IMR-90 (cell line): ENCODE measurements around the gene TCF12. TPM values are rescaled to one million over a fixed set of nuclear protein-coding genes. Genes with fewer than 3 reads are reported as not detected.
A peak's percentile ranks its signal among the peaks of the same experiment; 100 is the strongest.

ENCODE experiments used
- ATAC-seq: fragments of 200-7000 bp; cut with Tn5 transposase; 2 replicates; pipeline ENCODE4 v1.9.1; 2020; ENCODE audit warnings: low read depth, mild to moderate bottlenecking, moderate library complexity
- BruUV-seq: library from RNA; stranded (reverse); fragments of 400-500 nt; replicated peaks from 2 replicates; lab custom pipeline; 2021; lab: Mats Ljungman, UMichigan
- CTCF ChIA-PET: fragments of 300-600 bp; formaldehyde crosslinking; extraction: SDS; loops from one replicate; lab custom pipeline; 2021; ENCODE audit warnings: antibody characterized with exemption; lab: Yijun Ruan, JAX
- POLR2A ChIA-PET: fragments of 300-600 bp; sonication (Branson Sonifier 250); formaldehyde crosslinking; loops from one replicate; lab custom pipeline; 2022; ENCODE audit warnings: antibody characterized with exemption; ENCODE audit not compliant: unreplicated experiment; lab: Charles Lee
- DNase-seq: peaks from one replicate; pipeline ENCODE4 v3.0.0; 2013
- H2AFZ ChIP-seq: replicated peaks from 2 replicates; pipeline ENCODE3; 2013; ENCODE audit warnings: low read length, mild to moderate bottlenecking; ENCODE audit not compliant: poor library complexity
- H2AK5ac ChIP-seq: 2 replicates; pipeline ENCODE4 v1.6.1; 2013; ENCODE audit warnings: low read depth, low read length, inconsistent platforms
- H2AK9ac ChIP-seq: replicated peaks from 2 replicates; pipeline ENCODE3; 2013; ENCODE audit warnings: mild to moderate bottlenecking, low read depth, low read length, moderate library complexity; ENCODE audit not compliant: poor library complexity
- H2BK120ac ChIP-seq: 2 replicates; pipeline ENCODE4 v1.6.1; 2013; ENCODE audit warnings: low read depth, low read length, inconsistent platforms
- H2BK15ac ChIP-seq: 3 replicates; pipeline ENCODE4 v1.6.1; 2013; ENCODE audit warnings: low read depth, low read length, inconsistent platforms
- H2BK20ac ChIP-seq: 2 replicates; pipeline ENCODE4 v1.6.1; 2013; ENCODE audit warnings: low read depth, mild to moderate bottlenecking, inconsistent platforms, low read length, moderate library complexity
- H2BK5ac ChIP-seq: 2 replicates; pipeline ENCODE4 v1.6.1; 2013; ENCODE audit warnings: mild to moderate bottlenecking, low read depth, low read length, inconsistent platforms; ENCODE audit not compliant: poor library complexity, severe bottlenecking
- H3K14ac ChIP-seq: replicated peaks from 2 replicates; pipeline ENCODE4 v1.6.1; 2013; ENCODE audit warnings: low read depth, low read length, inconsistent platforms
- H3K18ac ChIP-seq: 2 replicates; pipeline ENCODE4 v1.6.1; 2013; ENCODE audit warnings: low read depth, low read length, control low read depth
- H3K23ac ChIP-seq: 2 replicates; pipeline ENCODE4 v1.6.1; 2013; ENCODE audit warnings: low read depth, low read length, inconsistent platforms
- H3K27ac ChIP-seq: 2 replicates; pipeline ENCODE4 v1.5.1; 2013; ENCODE audit warnings: mild to moderate bottlenecking, control low read depth, low read length; ENCODE audit not compliant: insufficient read depth
- H3K27me3 ChIP-seq: 2 replicates; pipeline ENCODE4 v1.6.1; 2013; ENCODE audit warnings: low read length; ENCODE audit not compliant: control insufficient read depth, insufficient read depth
- H3K36me3 ChIP-seq: 2 replicates; pipeline ENCODE4 v1.6.1; 2013; ENCODE audit warnings: low read length, mixed read lengths; ENCODE audit not compliant: control insufficient read depth, insufficient read depth
- H3K4ac ChIP-seq: 2 replicates; pipeline ENCODE4 v1.6.1; 2013; ENCODE audit warnings: low read depth, low read length, inconsistent platforms
- H3K4me1 ChIP-seq: 2 replicates; pipeline ENCODE4 v1.6.1; 2013; ENCODE audit warnings: low read length, mixed read lengths; ENCODE audit not compliant: control insufficient read depth, insufficient read depth
- H3K4me2 ChIP-seq: 2 replicates; pipeline ENCODE4 v1.6.1; 2013; ENCODE audit warnings: low read depth, mild to moderate bottlenecking, control low read depth, low read length, moderate library complexity
- H3K4me3 ChIP-seq: 2 replicates; pipeline ENCODE4 v1.5.1; 2013; ENCODE audit warnings: low read depth, mild to moderate bottlenecking, control low read depth, low read length, moderate library complexity; ENCODE audit not compliant: insufficient read depth
- H3K56ac ChIP-seq: 2 replicates; pipeline ENCODE4 v1.6.1; 2013; ENCODE audit warnings: low read length, inconsistent platforms; ENCODE audit not compliant: insufficient read depth; ENCODE audit errors: extremely low read depth
- H3K79me1 ChIP-seq, 2 experiments: 2 replicates each; pipeline ENCODE4 v1.6.1; 2013; ENCODE audit warnings: low read length in 2 of 2, inconsistent platforms in 1 of 2, low read depth in 1 of 2
- H3K9ac ChIP-seq: 2 replicates; pipeline ENCODE4 v1.6.1; 2013; ENCODE audit warnings: low read depth, low read length, control low read depth
- H3K9me1 ChIP-seq: 2 replicates; pipeline ENCODE4 v1.6.1; 2013; ENCODE audit warnings: low read length, inconsistent platforms; ENCODE audit not compliant: insufficient read depth
- H3K9me3 ChIP-seq: 2 replicates; pipeline ENCODE4 v1.6.1; 2013; ENCODE audit warnings: low read length; ENCODE audit not compliant: control insufficient read depth, insufficient read depth
- H4K20me1 ChIP-seq: 2 replicates; pipeline ENCODE4 v1.6.1; 2013; ENCODE audit warnings: low read length, inconsistent platforms; ENCODE audit not compliant: insufficient read depth
- H4K5ac ChIP-seq: 2 replicates; pipeline ENCODE4 v1.6.1; 2013; ENCODE audit warnings: mild to moderate bottlenecking, low read depth, low read length, control low read depth
- H4K8ac ChIP-seq, 2 experiments: 2 replicates each; pipeline ENCODE4 v1.6.1; 2013; ENCODE audit warnings: low read depth in 2 of 2, low read length in 2 of 2, control low read depth in 1 of 2, inconsistent platforms in 1 of 2
- H4K91ac ChIP-seq: 2 replicates; pipeline ENCODE4 v1.6.1; 2013; ENCODE audit warnings: low read depth, low read length, inconsistent platforms; ENCODE audit not compliant: insufficient read depth
- BHLHE40 ChIP-seq: fragments of 150-350 bp; IDR thresholded peaks from 2 replicates; pipeline ENCODE4 v1.6.1; 2016; ENCODE audit warnings: mild to moderate bottlenecking, low read depth, low read length
- CEBPB ChIP-seq: IDR thresholded peaks from 2 replicates; pipeline ENCODE4 v1.6.1; 2012; ENCODE audit warnings: low read depth, low read length, improper control_type of control experiment
- FOS ChIP-seq: fragments of 150-350 bp; IDR thresholded peaks from 2 replicates; pipeline ENCODE4 v1.6.1; 2016; ENCODE audit warnings: low read depth, low read length
- MAFK ChIP-seq: IDR thresholded peaks from 2 replicates; pipeline ENCODE4 v1.6.1; 2012; ENCODE audit warnings: low read depth, low read length, improper control_type of control experiment
- MAZ ChIP-seq: IDR thresholded peaks from 2 replicates; pipeline ENCODE4 v1.6.1; 2012; ENCODE audit warnings: low read depth, mild to moderate bottlenecking, low read length, improper control_type of control experiment, moderate library complexity, borderline replicate concordance
- MXI1 ChIP-seq: IDR thresholded peaks from 2 replicates; pipeline ENCODE4 v1.6.1; 2012; ENCODE audit warnings: low read depth, mild to moderate bottlenecking, low read length, moderate library complexity, borderline replicate concordance
- NFE2L2 ChIP-seq: fragments of 150-350 bp; IDR thresholded peaks from 2 replicates; pipeline ENCODE4 v1.6.1; 2016; ENCODE audit warnings: low read depth, mild to moderate bottlenecking, low read length
- POLR2A ChIP-seq: IDR thresholded peaks from 2 replicates; pipeline ENCODE4 v1.6.1; 2012; ENCODE audit warnings: mild to moderate bottlenecking, low read depth, low read length
- RAD21 ChIP-seq: IDR thresholded peaks from 2 replicates; pipeline ENCODE4 v1.6.1; 2012; ENCODE audit warnings: low read length, improper control_type of control experiment
- RFX5 ChIP-seq: IDR thresholded peaks from 2 replicates; pipeline ENCODE4 v1.8.0; 2012; ENCODE audit warnings: low read depth, mild to moderate bottlenecking, low read length, moderate library complexity
- dilution Hi-C: fragments of 300-500 bp; cut with HindIII; formaldehyde crosslinking; loops from one replicate; pipeline ENCODE4 v1.14.3; 2018; ENCODE audit warnings: low sequenced_read_pairs; ENCODE audit not compliant: unreplicated experiment
- in situ Hi-C: fragments of 300-500 bp; cut with MboI; formaldehyde crosslinking; loops from 3 replicates; pipeline ENCODE4 v1.14.3; 2019; ENCODE audit warnings: low sequenced_read_pairs, inconsistent platforms, mixed read lengths
- intact Hi-C: fragments of 100-400 bp; cut with micrococcal nuclease; formaldehyde crosslinking; loops from 2 replicates; pipeline ENCODE4 v1.10.0; 2022
- polyA plus RNA-seq, 3 experiments: library from polyadenylated mRNA; depleted of rRNA; stranded (reverse); fragments of >200 nt; gene quantifications; 2 replicates each; pipeline ENCODE4 v1.2.3, GENCODE V29; 2012; ENCODE audit warnings: low replicate concordance in 1 of 3
- total RNA-seq: library from RNA; depleted of rRNA; stranded (reverse); fragments of >200 nt; gene quantifications from 2 replicates; pipeline ENCODE4 v1.2.3, GENCODE V29; 2012
- TF ChIP-seq, protein P1 (sequence below): conservative IDR thresholded peaks from 2 replicates; pipeline ENCODE4 v1.5.1; 2012; ENCODE audit warnings: mild to moderate bottlenecking, low read depth, low read length, improper control_type of control experiment
- TF ChIP-seq, protein P2 (sequence below): fragments of 150-350 bp; IDR thresholded peaks from 2 replicates; pipeline ENCODE4 v1.6.1; 2017; ENCODE audit warnings: mild to moderate bottlenecking, antibody characterized with exemption, low read length, low read depth
- TF ChIP-seq, protein P3 (sequence below): fragments of 150-350 bp; IDR thresholded peaks from 2 replicates; pipeline ENCODE4 v1.6.1; 2016; ENCODE audit warnings: low read depth, mild to moderate bottlenecking, low read length, moderate library complexity, borderline replicate concordance

The TCF12 gene
- total and polyA plus RNA-seq, 2 of the 4 experiments (the other 2 are of a cell fraction): 79.4 to 160 TPM

DNA sequence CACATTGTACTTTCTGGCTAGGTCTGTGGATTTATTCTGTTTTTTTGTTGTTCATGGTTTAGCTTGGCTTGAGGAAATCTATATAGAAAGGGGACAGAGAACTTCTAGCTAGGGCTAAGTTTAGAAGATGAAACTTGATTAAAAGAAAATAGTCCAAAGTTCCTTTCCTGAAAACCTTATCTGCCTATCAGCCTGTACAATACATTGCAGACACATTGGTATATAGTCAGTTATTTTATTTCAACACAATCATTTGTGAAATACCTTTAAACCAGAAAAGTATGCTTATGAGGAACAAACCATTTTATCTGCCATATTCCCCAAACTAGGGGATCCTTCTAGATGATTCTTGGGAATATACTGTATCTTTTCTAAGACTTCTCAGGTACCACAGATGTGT lies 310.6 kb downstream of the TCF12 start:
- CTCF ChIA-PET: interaction anchor here (0.7 kb wide), 2 partner anchors 48 to 481 kb away, joined by 3 to 5 read pairs; no protein-coding TSS in a partner anchor

More for the DNA sequence above, 310.6 kb downstream of the TCF12 start:
- H3K4me2 ChIP-seq: no peak overlapping the region
- no peaks in the 10 kb centered on the region for H3K9me3 ChIP-seq
- H3K14ac ChIP-seq: no peak overlapping the region
- no peak overlapping the region for H4K91ac ChIP-seq
- H3K79me1 ChIP-seq: peaks cover 17 to 30% of the 10 kb centered on the region in 2 experiments
- ATAC-seq: no peak
- DNase-seq: no peak
- H4K20me1 ChIP-seq: no peaks in the 10 kb centered on the region; the same call in 1 of the 2 replicates
- peaks cover 3% of the 10 kb centered on the region; the same call in 1 of the 2 replicates for H3K9me1 ChIP-seq
- H2AK5ac ChIP-seq: no peak overlapping the region
- no peak overlapping the region for H3K4ac ChIP-seq
- no peak overlapping the region for H4K5ac ChIP-seq
- intact Hi-C loops: no loop called here
- dilution Hi-C loops: no loop called here
- H2AK9ac ChIP-seq: no peak overlapping the region
- no peak overlapping the region for H3K4me3 ChIP-seq
- H3K27me3 ChIP-seq: no peaks in the 10 kb centered on the region
- H3K18ac ChIP-seq: no peak overlapping the region
- peak overlapping the region; percentile 37; the same call in 1 of the 2 replicates for H3K23ac ChIP-seq
- peaks cover 1% of the 10 kb centered on the region; the same call in 1 of the 2 replicates for H3K4me1 ChIP-seq
- POLR2A ChIA-PET: no interaction called here
- no peak overlapping the region for H2BK20ac ChIP-seq
- TF ChIP-seq CEBPB (no peak), MXI1 (no peak), MAFK (no peak), MAZ (no peak), NFE2L2 (no peak), BHLHE40 (no peak), RAD21 (no peak), POLR2A (no peak), FOS (no peak), RFX5 (no peak)
- TF ChIP-seq, protein P1, sequence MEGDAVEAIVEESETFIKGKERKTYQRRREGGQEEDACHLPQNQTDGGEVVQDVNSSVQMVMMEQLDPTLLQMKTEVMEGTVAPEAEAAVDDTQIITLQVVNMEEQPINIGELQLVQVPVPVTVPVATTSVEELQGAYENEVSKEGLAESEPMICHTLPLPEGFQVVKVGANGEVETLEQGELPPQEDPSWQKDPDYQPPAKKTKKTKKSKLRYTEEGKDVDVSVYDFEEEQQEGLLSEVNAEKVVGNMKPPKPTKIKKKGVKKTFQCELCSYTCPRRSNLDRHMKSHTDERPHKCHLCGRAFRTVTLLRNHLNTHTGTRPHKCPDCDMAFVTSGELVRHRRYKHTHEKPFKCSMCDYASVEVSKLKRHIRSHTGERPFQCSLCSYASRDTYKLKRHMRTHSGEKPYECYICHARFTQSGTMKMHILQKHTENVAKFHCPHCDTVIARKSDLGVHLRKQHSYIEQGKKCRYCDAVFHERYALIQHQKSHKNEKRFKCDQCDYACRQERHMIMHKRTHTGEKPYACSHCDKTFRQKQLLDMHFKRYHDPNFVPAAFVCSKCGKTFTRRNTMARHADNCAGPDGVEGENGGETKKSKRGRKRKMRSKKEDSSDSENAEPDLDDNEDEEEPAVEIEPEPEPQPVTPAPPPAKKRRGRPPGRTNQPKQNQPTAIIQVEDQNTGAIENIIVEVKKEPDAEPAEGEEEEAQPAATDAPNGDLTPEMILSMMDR: no peak
- TF ChIP-seq, protein P2, sequence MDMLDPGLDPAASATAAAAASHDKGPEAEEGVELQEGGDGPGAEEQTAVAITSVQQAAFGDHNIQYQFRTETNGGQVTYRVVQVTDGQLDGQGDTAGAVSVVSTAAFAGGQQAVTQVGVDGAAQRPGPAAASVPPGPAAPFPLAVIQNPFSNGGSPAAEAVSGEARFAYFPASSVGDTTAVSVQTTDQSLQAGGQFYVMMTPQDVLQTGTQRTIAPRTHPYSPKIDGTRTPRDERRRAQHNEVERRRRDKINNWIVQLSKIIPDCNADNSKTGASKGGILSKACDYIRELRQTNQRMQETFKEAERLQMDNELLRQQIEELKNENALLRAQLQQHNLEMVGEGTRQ: no peak
- TF ChIP-seq, protein P3, sequence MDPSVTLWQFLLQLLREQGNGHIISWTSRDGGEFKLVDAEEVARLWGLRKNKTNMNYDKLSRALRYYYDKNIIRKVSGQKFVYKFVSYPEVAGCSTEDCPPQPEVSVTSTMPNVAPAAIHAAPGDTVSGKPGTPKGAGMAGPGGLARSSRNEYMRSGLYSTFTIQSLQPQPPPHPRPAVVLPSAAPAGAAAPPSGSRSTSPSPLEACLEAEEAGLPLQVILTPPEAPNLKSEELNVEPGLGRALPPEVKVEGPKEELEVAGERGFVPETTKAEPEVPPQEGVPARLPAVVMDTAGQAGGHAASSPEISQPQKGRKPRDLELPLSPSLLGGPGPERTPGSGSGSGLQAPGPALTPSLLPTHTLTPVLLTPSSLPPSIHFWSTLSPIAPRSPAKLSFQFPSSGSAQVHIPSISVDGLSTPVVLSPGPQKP: no peak
- H3K56ac ChIP-seq: no peak overlapping the region
- H3K9ac ChIP-seq: no peak overlapping the region
- in situ Hi-C loops: no loop called here
- H4K8ac ChIP-seq: no peak overlapping the region
- H3K36me3 ChIP-seq: peaks cover 9% of the 10 kb centered on the region
- no TSS peak for BruUV-seq
- H2BK15ac ChIP-seq: no peak overlapping the region
- H2AFZ ChIP-seq: no peak overlapping the region
- no peak overlapping the region for H2BK5ac ChIP-seq
- H3K27ac ChIP-seq: no peak overlapping the region
- H2BK120ac ChIP-seq: no peak overlapping the region
